RWPE2 (cell line): ENCODE data around the gene MGAT4B.
"Not testable (repeated sequence)": the region's sequence is repeated elsewhere in the genome, so short reads cannot be mapped to it uniquely, and the experiment has no call there.

Experiments
- ATAC-seq: fragments of 200-7000 bp; cut with Tn5 transposase; 3 replicates; pipeline ENCODE4 v1.9.1; 2021; ENCODE audit warnings: low read depth
- DNase-seq: peaks from one replicate; pipeline ENCODE4 v3.0.0-alpha.2; 2020; ENCODE audit warnings: low spot score
- H3K27ac ChIP-seq: fragments of 450-650 bp; 2 replicates; pipeline ENCODE4 v1.5.1; 2017; ENCODE audit warnings: mild to moderate bottlenecking; ENCODE audit not compliant: poor library complexity, severe bottlenecking
- H3K27me3 ChIP-seq: fragments of 250-450 bp; sonication (Bioruptor Pico); 2 replicates; pipeline ENCODE4 v1.5.1; 2021; ENCODE audit warnings: mild to moderate bottlenecking, moderate library complexity; ENCODE audit not compliant: insufficient read depth, poor library complexity, severe bottlenecking
- H3K36me3 ChIP-seq: fragments of 250-450 bp; sonication (Bioruptor Pico); 2 replicates; pipeline ENCODE4 v1.5.1; 2020; ENCODE audit warnings: low read depth, mild to moderate bottlenecking, moderate library complexity
- H3K4me1 ChIP-seq: fragments of 250-450 bp; sonication (Bioruptor Pico); 2 replicates; pipeline ENCODE4 v1.5.1; 2021; ENCODE audit warnings: mild to moderate bottlenecking, moderate library complexity; ENCODE audit not compliant: insufficient read depth, poor library complexity, severe bottlenecking
- H3K4me3 ChIP-seq: fragments of 250-450 bp; sonication (Bioruptor Pico); 2 replicates; pipeline ENCODE4 v1.5.1; 2021; ENCODE audit warnings: mild to moderate bottlenecking, moderate library complexity; ENCODE audit not compliant: severe bottlenecking
- H3K9me3 ChIP-seq: fragments of 250-450 bp; sonication (Bioruptor Pico); 2 replicates; pipeline ENCODE4 v1.5.1; 2021; ENCODE audit warnings: mild to moderate bottlenecking, moderate library complexity; ENCODE audit not compliant: severe bottlenecking
- CTCF ChIP-seq: fragments of 450-650 bp; IDR thresholded peaks from one replicate; pipeline ENCODE4 v1.5.1; 2017; ENCODE audit warnings: mild to moderate bottlenecking, moderate library complexity; ENCODE audit not compliant: poor library complexity, severe bottlenecking

MGAT4B gene

GRCh38 chr5:179794171-179794570 is 12.5 kb downstream of the MGAT4B start:
- ATAC-seq (no peak), DNase-seq (no peak)
- no peak overlapping the region for H3K4me3 ChIP-seq
- TF ChIP-seq CTCF = no peak
- no peak overlapping the region for H3K27ac ChIP-seq
- no peaks in the 10 kb centered on the region for H3K27me3 ChIP-seq
- H3K9me3 ChIP-seq = no peaks in the 10 kb centered on the region
- no peaks in the 10 kb centered on the region for H3K4me1 ChIP-seq
- peaks cover 20% of the 10 kb centered on the region for H3K36me3 ChIP-seq

GRCh38 chr5:179793468-179794139 is 13.1 kb downstream of the MGAT4B start, which contains the start of gene LTC4S:
TSS of gene LTC4S (plus strand) at chr5:179793986. CDS start at chr5:179794081, 95 bp downstream.
- peak; percentile 66 for DNase-seq
- peak within 1 kb of the TSS; percentile 74 for H3K27ac ChIP-seq
- no peaks in the 10 kb centered on the region for H3K9me3 ChIP-seq
- H3K4me3 ChIP-seq = no peak within 1 kb of the TSS
- peaks cover 15% of the 10 kb centered on the region for H3K36me3 ChIP-seq
- H3K27me3 ChIP-seq = no peaks in the 10 kb centered on the region
- TF ChIP-seq CTCF = no peak
- ATAC-seq = no peak
- H3K4me1 ChIP-seq = no peaks in the 10 kb centered on the region

- Histone ChIP-seq H3K27ac (no peak overlapping the region), H3K4me3 (no peak overlapping the region), H3K36me3 (peaks cover 10% of the 10 kb centered on the region), H3K9me3 (no peaks in the 10 kb centered on the region), H3K4me1 (no peaks in the 10 kb centered on the region), H3K27me3 (no peaks in the 10 kb centered on the region)
- no peak for DNase-seq
- ATAC-seq = no peak
- TF ChIP-seq CTCF = no peak
Observed at GRCh38 chr5:179792612-179793467, 13.8 kb downstream of the MGAT4B start.

GRCh38 chr5:179791881-179792611 is 14.6 kb downstream of the MGAT4B start:
- no peak overlapping the region for H3K27ac ChIP-seq
- ATAC-seq (no peak), DNase-seq (no peak)
- no peaks in the 10 kb centered on the region for H3K4me1 ChIP-seq
- H3K27me3 ChIP-seq = no peaks in the 10 kb centered on the region
- peaks cover 5% of the 10 kb centered on the region for H3K36me3 ChIP-seq
- TF ChIP-seq CTCF = no peak
- no peak overlapping the region for H3K4me3 ChIP-seq
- H3K9me3 ChIP-seq = no peaks in the 10 kb centered on the region

GRCh38 chr5:179789278-179789677 is 17.4 kb downstream of the MGAT4B start:
- not testable (repeated sequence) for H3K27me3 ChIP-seq, H3K9me3 ChIP-seq, H3K4me3 ChIP-seq, H3K4me1 ChIP-seq, H3K27ac ChIP-seq, ATAC-seq, H3K36me3 ChIP-seq, DNase-seq
